IPS-NIHi11 (cell line): ENCODE data around the gene ATP6V1F.
A peak's percentile ranks its signal among the peaks of the same experiment; 100 is the strongest.
"Not testable (repeated sequence)": the region's sequence is repeated elsewhere in the genome, so short reads cannot be mapped to it uniquely, and the experiment has no call there.

Source experiments
- DNase-seq: peaks from one replicate; pipeline ENCODE4 v3.0.0; 2012; ENCODE audit warnings: mixed read lengths, low spot score

Gene ATP6V1F

GRCh38 chr7:128903621-128904361 lies 41.1 kb downstream of the ATP6V1F start:
- no peak for DNase-seq

- peak; percentile 79 for DNase-seq
Observed at GRCh38 chr7:128904381-128905197, 41.9 kb downstream of the ATP6V1F start.

GRCh38 chr7:128906001-128906765 lies 43.5 kb downstream of the ATP6V1F start:
- DNase-seq: no peak

GRCh38 chr7:128906766-128907559 lies 44.3 kb downstream of the ATP6V1F start:
- DNase-seq: no peak

GRCh38 chr7:128908750-128909624 lies 46.3 kb downstream of the ATP6V1F start:
- DNase-seq: no peak

GRCh38 chr7:128909625-128910568 lies 47.2 kb downstream of the ATP6V1F start:
- DNase-seq: peak; percentile 70

- DNase-seq: no peak
Observed at GRCh38 chr7:128910569-128910945, 47.9 kb downstream of the ATP6V1F start, which contains the start of gene KCP. TSS of gene KCP (minus strand) at chr7:128910709. CDS start at chr7:128910676, 33 bp downstream.

- peak; percentile 62 for DNase-seq
Observed at GRCh38 chr7:128911423-128912031, 48.9 kb downstream of the ATP6V1F start.

GRCh38 chr7:128912281-128912680 lies 49.6 kb downstream of the ATP6V1F start:
- DNase-seq: no peak

- not testable (repeated sequence) for DNase-seq
Observed at GRCh38 chr7:128912709-128913495, 50.2 kb downstream of the ATP6V1F start.

- no peak for DNase-seq
Observed at GRCh38 chr7:128913870-128914565, 51.4 kb downstream of the ATP6V1F start.

- DNase-seq: no peak
Observed at GRCh38 chr7:128914566-128915151, 52.0 kb downstream of the ATP6V1F start.

GRCh38 chr7:128915271-128915819 lies 52.7 kb downstream of the ATP6V1F start:
- DNase-seq: no peak
